Measurements from ENCODE around the gene TLCD4. TPM values are rescaled to one million over a fixed set of nuclear protein-coding genes. Genes with fewer than 3 reads are reported as not detected.

The TLCD4 gene
- total RNA-seq, 2 experiments from 2014 or later, result not detected

DNA sequence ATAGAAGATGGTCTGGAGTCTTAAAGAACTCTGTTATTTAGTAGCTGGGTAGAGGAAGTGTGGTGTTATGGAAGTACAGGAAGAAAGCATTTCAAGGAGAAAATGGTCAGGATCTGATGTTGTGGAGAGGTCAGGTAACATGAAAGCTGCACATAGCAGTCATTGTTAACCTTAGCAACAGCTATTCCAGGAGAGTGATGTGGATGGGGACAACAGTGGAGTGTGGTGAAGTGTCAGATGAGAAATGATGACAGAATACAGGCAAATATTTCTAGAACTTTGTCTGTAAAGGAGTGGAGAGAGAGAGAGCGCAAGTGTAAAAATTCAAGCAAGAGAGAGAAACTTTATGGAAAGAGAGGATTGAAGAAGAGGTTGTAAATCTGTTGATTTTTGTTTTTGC, 15.6 kb downstream of the TLCD4 start:
- BruUV-seq (replicated peaks), result no TSS peak
- Histone ChIP-seq H3K4me2 (ENCODE audit: low read length) (no peak overlapping the region), H3K4me3 (ENCODE audit: low read depth, low read length, poor library complexity, severe bottlenecking) (no peak overlapping the region), H3K27ac (ENCODE audit: low read depth, low read length, poor library complexity, severe bottlenecking) (no peak overlapping the region), H3K9me2 (ENCODE audit: insufficient read depth, low read length) (no peaks in the 10 kb centered on the region), H3K4me1 (ENCODE audit: insufficient read depth, low read length, poor library complexity, severe bottlenecking) (no peaks in the 10 kb centered on the region), H3K36me3 (ENCODE audit: insufficient read depth, low read length) (no peaks in the 10 kb centered on the region), H4K20me1 (ENCODE audit: insufficient read depth, low read length) (no peaks in the 10 kb centered on the region), H3K79me2 (ENCODE audit: insufficient read depth, low read depth, low read length) (no peaks in the 10 kb centered on the region), H3K9me3 (ENCODE audit: low read length) (no peaks in the 10 kb centered on the region), H2AFZ (ENCODE audit: low read length) (no peak overlapping the region)
- POLR2A ChIA-PET, result no interaction called here
- DNase-seq (ENCODE audit: low spot score), result no peak
- intact Hi-C loops (cut with micrococcal nuclease; ENCODE audit: unreplicated experiment), result no loop called here
- TF ChIP-seq, protein P1, sequence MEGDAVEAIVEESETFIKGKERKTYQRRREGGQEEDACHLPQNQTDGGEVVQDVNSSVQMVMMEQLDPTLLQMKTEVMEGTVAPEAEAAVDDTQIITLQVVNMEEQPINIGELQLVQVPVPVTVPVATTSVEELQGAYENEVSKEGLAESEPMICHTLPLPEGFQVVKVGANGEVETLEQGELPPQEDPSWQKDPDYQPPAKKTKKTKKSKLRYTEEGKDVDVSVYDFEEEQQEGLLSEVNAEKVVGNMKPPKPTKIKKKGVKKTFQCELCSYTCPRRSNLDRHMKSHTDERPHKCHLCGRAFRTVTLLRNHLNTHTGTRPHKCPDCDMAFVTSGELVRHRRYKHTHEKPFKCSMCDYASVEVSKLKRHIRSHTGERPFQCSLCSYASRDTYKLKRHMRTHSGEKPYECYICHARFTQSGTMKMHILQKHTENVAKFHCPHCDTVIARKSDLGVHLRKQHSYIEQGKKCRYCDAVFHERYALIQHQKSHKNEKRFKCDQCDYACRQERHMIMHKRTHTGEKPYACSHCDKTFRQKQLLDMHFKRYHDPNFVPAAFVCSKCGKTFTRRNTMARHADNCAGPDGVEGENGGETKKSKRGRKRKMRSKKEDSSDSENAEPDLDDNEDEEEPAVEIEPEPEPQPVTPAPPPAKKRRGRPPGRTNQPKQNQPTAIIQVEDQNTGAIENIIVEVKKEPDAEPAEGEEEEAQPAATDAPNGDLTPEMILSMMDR (conservative IDR thresholded peaks at IDR 0.05; ENCODE audit: low read length), result no peak
- TF ChIP-seq EZH2phosphoT487 (IDR thresholded peaks at IDR 0.05; ENCODE audit: borderline replicate concordance, low read depth, low read length), result no peak
- CTCF ChIA-PET (ENCODE audit: unreplicated experiment), result no interaction called here

DNA sequence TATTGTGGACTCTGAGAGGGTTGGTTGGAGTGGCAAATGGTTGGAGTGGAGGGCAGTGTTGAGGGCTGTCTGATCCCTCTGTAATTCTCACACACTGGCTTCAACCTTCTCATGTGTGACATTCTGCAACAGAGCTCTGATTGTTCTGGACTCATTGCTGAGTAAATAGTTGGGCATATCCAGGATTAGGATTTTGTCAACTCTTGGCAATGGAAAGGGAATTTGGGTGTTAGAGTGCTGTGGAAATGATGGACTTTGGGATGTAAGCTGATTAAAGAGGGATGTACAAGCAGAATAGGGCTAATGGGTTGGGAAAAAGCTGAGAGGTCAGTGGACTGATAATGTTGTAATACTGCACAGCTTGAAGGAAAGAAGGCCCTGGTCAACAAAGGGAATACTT, 16.5 kb downstream of the TLCD4 start:
- no peaks in the 10 kb centered on the region for H3K9me2 ChIP-seq (ENCODE audit: insufficient read depth, low read length)
- no peaks in the 10 kb centered on the region for H3K36me3 ChIP-seq (ENCODE audit: insufficient read depth, low read length)
- ChIA-PET POLR2A (no interaction called here), CTCF (ENCODE audit: unreplicated experiment) (no interaction called here)
- no peak for DNase-seq (ENCODE audit: low spot score)
- no TSS peak for BruUV-seq (replicated peaks)
- H3K4me2 ChIP-seq (ENCODE audit: low read length), result no peak overlapping the region
- H3K4me3 ChIP-seq (ENCODE audit: low read depth, low read length, poor library complexity, severe bottlenecking), result no peak overlapping the region
- H4K20me1 ChIP-seq (ENCODE audit: insufficient read depth, low read length), result no peaks in the 10 kb centered on the region
- no peaks in the 10 kb centered on the region for H3K79me2 ChIP-seq (ENCODE audit: insufficient read depth, low read depth, low read length)
- TF ChIP-seq, protein P1 (conservative IDR thresholded peaks at IDR 0.05; ENCODE audit: low read length), result no peak
- TF ChIP-seq EZH2phosphoT487 (IDR thresholded peaks at IDR 0.05; ENCODE audit: borderline replicate concordance, low read depth, low read length), result no peak
- H2AFZ ChIP-seq (ENCODE audit: low read length), result no peak overlapping the region
- no peak overlapping the region for H3K27ac ChIP-seq (ENCODE audit: low read depth, low read length, poor library complexity, severe bottlenecking)
- H3K4me1 ChIP-seq (ENCODE audit: insufficient read depth, low read length, poor library complexity, severe bottlenecking), result no peaks in the 10 kb centered on the region
- intact Hi-C loops (cut with micrococcal nuclease; ENCODE audit: unreplicated experiment), result no loop called here
- H3K9me3 ChIP-seq (ENCODE audit: low read length), result no peaks in the 10 kb centered on the region

DNA sequence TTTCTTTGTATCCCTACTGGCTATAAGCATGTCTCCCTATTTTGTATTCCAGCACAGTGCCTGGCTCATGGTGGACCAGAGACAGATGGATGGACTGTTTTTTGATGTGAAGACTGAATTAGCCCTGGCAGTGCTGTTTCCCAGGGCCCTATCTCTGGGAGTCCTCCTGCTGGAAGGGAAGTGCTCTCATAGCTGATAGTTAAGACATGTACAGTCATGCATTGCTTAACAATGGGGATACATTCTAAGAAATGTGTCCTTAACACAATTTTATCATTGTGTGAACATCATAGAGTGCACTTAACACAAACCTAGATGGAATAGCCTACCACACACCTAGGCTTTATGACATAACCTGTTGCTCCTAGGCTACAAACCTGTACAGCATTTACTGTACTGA, 21.1 kb downstream of the TLCD4 start:
- H3K9me3 ChIP-seq (ENCODE audit: low read length), result no peaks in the 10 kb centered on the region
- ChIA-PET POLR2A (no interaction called here), CTCF (ENCODE audit: unreplicated experiment) (no interaction called here)
- DNase-seq (ENCODE audit: low spot score), result no peak
- no peak overlapping the region for H3K4me2 ChIP-seq (ENCODE audit: low read length)
- intact Hi-C loops (cut with micrococcal nuclease; ENCODE audit: unreplicated experiment), result no loop called here
- H3K4me1 ChIP-seq (ENCODE audit: insufficient read depth, low read length, poor library complexity, severe bottlenecking), result no peaks in the 10 kb centered on the region
- H2AFZ ChIP-seq (ENCODE audit: low read length), result no peak overlapping the region
- H3K4me3 ChIP-seq (ENCODE audit: low read depth, low read length, poor library complexity, severe bottlenecking), result no peak overlapping the region
- no peaks in the 10 kb centered on the region for H3K36me3 ChIP-seq (ENCODE audit: insufficient read depth, low read length)
- H3K9me2 ChIP-seq (ENCODE audit: insufficient read depth, low read length), result no peaks in the 10 kb centered on the region
- H4K20me1 ChIP-seq (ENCODE audit: insufficient read depth, low read length), result no peaks in the 10 kb centered on the region
- no TSS peak for BruUV-seq (replicated peaks)
- H3K27ac ChIP-seq (ENCODE audit: low read depth, low read length, poor library complexity, severe bottlenecking), result no peak overlapping the region
- TF ChIP-seq EZH2phosphoT487 (IDR thresholded peaks at IDR 0.05; ENCODE audit: borderline replicate concordance, low read depth, low read length), result no peak
- TF ChIP-seq, protein P1 (conservative IDR thresholded peaks at IDR 0.05; ENCODE audit: low read length), result no peak
- H3K79me2 ChIP-seq (ENCODE audit: insufficient read depth, low read depth, low read length), result no peaks in the 10 kb centered on the region
